Measurements from ENCODE around the gene MINDY4.

MINDY4 gene

DNA sequence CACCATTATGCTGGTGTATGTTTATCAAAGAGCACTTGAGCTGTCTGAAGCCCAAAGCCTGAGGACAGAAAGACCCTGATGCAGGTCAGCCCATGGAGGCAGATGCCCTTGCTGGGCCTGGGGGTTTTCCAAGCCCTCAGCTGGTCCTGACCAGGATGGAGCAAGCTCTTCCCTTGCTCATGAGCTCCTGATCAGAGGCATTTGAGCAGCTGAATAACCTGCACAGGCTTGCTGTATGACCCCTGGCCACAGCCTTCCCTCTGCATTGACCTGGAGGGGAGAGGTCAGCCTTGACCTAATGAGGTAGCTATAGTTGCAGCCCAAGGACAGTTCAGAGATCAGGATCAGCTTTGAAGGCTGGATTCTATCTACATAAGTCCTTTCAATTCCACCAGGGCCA, 153.4 kb downstream of the MINDY4 start:
- TF ChIP-seq, protein P1, sequence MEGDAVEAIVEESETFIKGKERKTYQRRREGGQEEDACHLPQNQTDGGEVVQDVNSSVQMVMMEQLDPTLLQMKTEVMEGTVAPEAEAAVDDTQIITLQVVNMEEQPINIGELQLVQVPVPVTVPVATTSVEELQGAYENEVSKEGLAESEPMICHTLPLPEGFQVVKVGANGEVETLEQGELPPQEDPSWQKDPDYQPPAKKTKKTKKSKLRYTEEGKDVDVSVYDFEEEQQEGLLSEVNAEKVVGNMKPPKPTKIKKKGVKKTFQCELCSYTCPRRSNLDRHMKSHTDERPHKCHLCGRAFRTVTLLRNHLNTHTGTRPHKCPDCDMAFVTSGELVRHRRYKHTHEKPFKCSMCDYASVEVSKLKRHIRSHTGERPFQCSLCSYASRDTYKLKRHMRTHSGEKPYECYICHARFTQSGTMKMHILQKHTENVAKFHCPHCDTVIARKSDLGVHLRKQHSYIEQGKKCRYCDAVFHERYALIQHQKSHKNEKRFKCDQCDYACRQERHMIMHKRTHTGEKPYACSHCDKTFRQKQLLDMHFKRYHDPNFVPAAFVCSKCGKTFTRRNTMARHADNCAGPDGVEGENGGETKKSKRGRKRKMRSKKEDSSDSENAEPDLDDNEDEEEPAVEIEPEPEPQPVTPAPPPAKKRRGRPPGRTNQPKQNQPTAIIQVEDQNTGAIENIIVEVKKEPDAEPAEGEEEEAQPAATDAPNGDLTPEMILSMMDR (IDR thresholded peaks at IDR 0.05; ENCODE audit: insufficient read depth, low read depth, low read length, missing control alignments): no peak
- no peak overlapping the region for H3K4me3 ChIP-seq (ENCODE audit: low read depth, low read length)
- DNase-seq (ENCODE audit: low read depth): no peak

DNA sequence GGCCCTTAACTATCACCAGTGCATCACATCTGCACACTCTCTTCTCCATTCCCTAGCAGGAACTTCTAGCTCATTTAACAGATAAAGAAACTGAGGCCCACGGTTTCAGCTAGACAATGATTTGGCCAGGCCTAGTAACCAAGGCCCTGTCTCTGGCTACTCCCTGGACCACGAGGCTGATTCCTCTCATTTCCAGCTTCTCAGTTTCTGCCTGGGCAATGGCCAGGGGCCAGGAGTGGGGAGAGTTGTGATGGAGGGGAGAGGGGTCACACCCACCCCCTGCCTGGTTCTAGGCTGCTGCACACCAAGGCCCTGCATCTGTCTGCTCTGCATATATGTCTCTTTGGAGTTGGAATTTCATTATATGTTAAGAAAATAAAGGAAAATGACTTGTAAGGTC, 153.9 kb downstream of the MINDY4 start:
- H3K4me3 ChIP-seq (ENCODE audit: low read depth, low read length): no peak overlapping the region
- TF ChIP-seq, protein P1 (IDR thresholded peaks at IDR 0.05; ENCODE audit: insufficient read depth, low read depth, low read length, missing control alignments): no peak
- no peak for DNase-seq (ENCODE audit: low read depth)

DNA sequence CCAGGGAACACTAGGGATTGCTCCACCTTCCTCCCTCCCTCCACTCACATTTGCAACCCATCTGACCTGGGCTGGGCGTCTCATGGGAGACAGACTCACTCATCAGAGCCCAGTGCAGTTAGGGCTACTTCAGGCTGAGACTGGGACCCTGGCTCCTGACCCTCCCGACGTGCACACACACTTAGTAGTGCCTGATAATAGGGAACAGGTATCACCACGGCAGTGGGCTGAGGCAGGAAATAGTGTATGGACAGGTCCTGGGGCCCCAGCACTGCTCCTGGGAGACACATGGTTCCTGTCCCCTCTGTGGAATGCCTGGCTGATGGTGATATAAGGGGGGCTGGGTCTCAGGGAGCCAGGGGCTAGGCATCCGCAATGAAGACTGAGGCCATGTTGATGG, 154.7 kb downstream of the MINDY4 start:
- no peak for DNase-seq (ENCODE audit: low read depth)

DNA sequence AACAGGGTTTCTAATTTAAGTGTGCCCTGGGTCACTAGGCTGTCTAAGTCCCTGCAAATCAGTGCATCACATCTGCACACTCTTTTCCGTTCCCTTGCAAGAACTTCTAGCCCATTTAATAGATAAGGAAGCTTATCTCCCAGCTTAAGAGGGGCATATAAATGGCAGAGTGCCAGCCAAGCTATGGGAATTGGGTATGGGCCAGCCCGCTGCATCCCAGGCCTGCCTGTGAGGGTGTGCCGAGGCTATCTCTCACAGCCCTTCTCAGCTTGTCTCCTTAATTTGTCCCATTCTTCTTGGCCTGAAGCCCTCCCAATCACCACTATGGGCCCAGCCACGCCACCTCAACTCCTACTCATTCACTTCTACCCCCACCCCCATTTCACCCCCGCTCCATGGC, 155.1 kb downstream of the MINDY4 start:
- H3K4me3 ChIP-seq (ENCODE audit: low read depth, low read length): no peak overlapping the region
- DNase-seq (ENCODE audit: low read depth): no peak
- TF ChIP-seq, protein P1 (IDR thresholded peaks at IDR 0.05; ENCODE audit: insufficient read depth, low read depth, low read length, missing control alignments): no peak

More for the DNA sequence above, 154.7 kb downstream of the MINDY4 start:
- H3K4me3 ChIP-seq (ENCODE audit: low read depth, low read length): no peak overlapping the region
- TF ChIP-seq, protein P1 (IDR thresholded peaks at IDR 0.05; ENCODE audit: insufficient read depth, low read depth, low read length, missing control alignments): no peak

DNA sequence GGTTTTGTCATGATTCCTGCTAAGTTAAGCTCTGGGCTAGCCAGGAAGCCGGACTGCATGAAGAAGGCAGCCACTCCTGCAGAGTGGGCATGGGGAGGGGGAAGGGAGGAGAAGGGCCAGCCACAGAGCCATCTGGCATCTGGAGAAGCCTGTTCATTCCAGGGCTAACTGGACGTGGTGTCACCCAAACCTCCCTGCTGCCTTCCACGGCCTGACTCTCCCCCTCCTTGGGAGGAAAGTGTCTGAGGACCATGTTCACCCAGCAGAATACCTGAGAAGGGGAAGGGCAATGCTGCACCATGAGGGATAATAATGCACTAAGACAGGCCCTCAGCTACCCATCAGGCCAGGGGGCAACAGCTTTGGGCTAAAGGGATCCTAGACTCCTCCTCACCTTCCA, 155.8 kb downstream of the MINDY4 start:
- H3K4me3 ChIP-seq (ENCODE audit: low read depth, low read length): no peak overlapping the region
- DNase-seq (ENCODE audit: low read depth): no peak
- TF ChIP-seq, protein P1 (IDR thresholded peaks at IDR 0.05; ENCODE audit: insufficient read depth, low read depth, low read length, missing control alignments): no peak

DNA sequence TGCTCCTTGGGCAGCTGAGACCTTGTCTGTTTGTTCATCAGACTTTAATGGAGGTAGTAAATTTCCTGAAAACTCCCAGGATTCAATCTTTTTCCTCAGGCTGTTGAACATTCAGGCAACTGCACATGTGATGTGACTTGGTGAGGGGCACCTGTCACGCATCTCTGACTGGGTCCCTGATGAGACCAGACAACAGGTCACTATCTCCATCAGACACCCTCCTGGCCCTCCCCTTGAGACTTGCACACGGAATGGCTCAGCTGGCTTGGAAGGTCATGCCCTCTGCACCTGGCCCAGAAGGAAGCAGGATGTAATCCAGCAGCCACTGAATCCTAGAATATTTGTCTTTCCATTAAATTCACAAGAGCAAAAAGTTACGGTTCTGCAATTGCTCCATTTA, 156.3 kb downstream of the MINDY4 start:
- TF ChIP-seq, protein P1 (IDR thresholded peaks at IDR 0.05; ENCODE audit: insufficient read depth, low read depth, low read length, missing control alignments): no peak
- no peak for DNase-seq (ENCODE audit: low read depth)
- H3K4me3 ChIP-seq (ENCODE audit: low read depth, low read length): no peak overlapping the region

DNA sequence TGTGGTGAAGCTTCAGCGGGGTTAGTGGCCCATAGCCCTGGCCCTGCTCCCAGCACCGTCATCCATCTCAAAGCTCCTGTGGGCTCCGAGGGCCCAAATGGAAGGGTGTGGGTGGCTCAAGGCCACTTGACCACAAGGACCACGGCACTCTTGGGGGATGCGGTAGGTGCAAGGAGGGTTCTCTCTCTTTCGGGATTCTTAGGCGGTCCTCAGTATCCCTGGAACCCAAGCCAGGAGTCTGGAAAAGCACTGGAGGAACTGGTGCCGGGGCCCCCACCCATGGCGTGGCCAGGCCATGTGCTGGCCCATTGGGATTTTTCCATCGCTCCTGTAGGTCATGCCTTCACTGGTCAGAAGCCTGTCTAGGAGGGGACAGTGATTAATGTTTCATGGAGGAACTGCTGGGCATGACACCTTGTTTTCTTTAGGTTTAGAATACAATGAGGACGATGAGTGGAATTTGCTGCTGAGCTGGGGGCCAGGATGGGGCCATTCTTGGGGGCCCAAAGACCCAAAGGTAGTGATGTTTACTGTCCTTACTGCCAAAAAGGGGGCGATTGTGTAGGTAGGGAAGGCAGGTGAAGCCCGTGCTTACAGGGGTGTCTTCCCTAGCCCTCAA, 157.1 kb downstream of the MINDY4 start:
- DNase-seq (ENCODE audit: low read depth): no peak
- TF ChIP-seq, protein P1 (IDR thresholded peaks at IDR 0.05; ENCODE audit: insufficient read depth, low read depth, low read length, missing control alignments): no peak
- no peak overlapping the region for H3K4me3 ChIP-seq (ENCODE audit: low read depth, low read length)

Measured in GM12865 (cell line).